ENCODE measurements around the gene METTL27.

- TF ChIP-seq CTCF (tag by site-specific recombination; IDR thresholded peaks at IDR 0.05) (no peak), ZNF175 (tag by site-specific recombination; IDR thresholded peaks at IDR 0.05) (no peak)
These were observed 26.9 kb upstream of the METTL27 start for GRCh38 chr7:73869011-73869798.
